Naive thymus-derived CD8-positive, alpha-beta T cell (primary cell): ENCODE data around the gene YDJC. TPM values are rescaled to one million over a fixed set of nuclear protein-coding genes. Genes with fewer than 3 reads are reported as not detected.
"Not testable (repeated sequence)": the region's sequence is repeated elsewhere in the genome, so short reads cannot be mapped to it uniquely, and the experiment has no call there.

ENCODE experiments used
- ATAC-seq, 2 donors: fragments of 150-1000 bp; cut with Tn5 transposase in 1 of 2; sonication (Bioruptor Pico), chemical (Tn5 transposase) in 1 of 2; 1 replicate in 1 of 2; 2 replicates in 1 of 2; pipeline ENCODE4 v1.10.0; 2021; ENCODE audit warnings: mild to moderate bottlenecking in 2 of 2, moderate library complexity in 2 of 2
- POLR2A ChIA-PET: fragments of 350-600 bp; sonication (Branson Sonifier 250); formaldehyde crosslinking; loops from one replicate; lab custom pipeline; 2021; ENCODE audit warnings: antibody characterized with exemption; lab: Charles Lee
- DNase-seq, 10 donors: peaks; one replicate each; pipeline versions ENCODE4 v3.0.0 to v3.0.0-alpha.2; 2020 to 2022
- H3K27ac Mint-ChIP-seq, 10 donors: one replicate each; pipeline ENCODE4 v1.8.0; 2020 to 2022; ENCODE audit warnings: mild to moderate bottlenecking in 10 of 10, mixed read lengths in 10 of 10, moderate library complexity in 4 of 10, inconsistent platforms in 1 of 10
- H3K27me3 Mint-ChIP-seq, 5 donors: one replicate each; pipeline ENCODE4 v1.8.0; 2021 to 2022; ENCODE audit warnings: mixed read lengths in 5 of 5
- H3K36me3 Mint-ChIP-seq, 3 donors: one replicate each; pipeline ENCODE4 v1.8.0; 2020 to 2022; ENCODE audit warnings: mixed read lengths in 3 of 3, mild to moderate bottlenecking in 2 of 3, inconsistent platforms in 1 of 3
- H3K4me1 Mint-ChIP-seq, 4 donors: one replicate each; pipeline ENCODE4 v1.8.0; 2021 to 2022; ENCODE audit warnings: mixed read lengths in 4 of 4
- H3K4me3 Mint-ChIP-seq, 10 donors: one replicate each; pipeline ENCODE4 v1.8.0; 2020 to 2022; ENCODE audit warnings: mild to moderate bottlenecking in 10 of 10, mixed read lengths in 10 of 10, moderate library complexity in 6 of 10, inconsistent platforms in 1 of 10
- H3K9me3 Mint-ChIP-seq, 9 donors: one replicate each; pipeline ENCODE4 v1.8.0; 2020 to 2022; ENCODE audit warnings: mixed read lengths in 9 of 9, mild to moderate bottlenecking in 3 of 9, inconsistent platforms in 1 of 9, moderate library complexity in 1 of 9
- polyA plus RNA-seq, 3 donors: library from polyadenylated mRNA; unstranded; fragments of 300-500 nt; fragmentation: Illumina TruSeq; gene quantifications; one replicate each; pipeline ENCODE4 v1.2.3, GENCODE V29; 2021
- total RNA-seq, 8 experiments: library from RNA in 2 of 8; stranded (reverse) in 2 of 8; gene quantifications; one replicate each; pipeline ENCODE4 v1.2.3 and lab custom pipeline; 2021 to 2026

YDJC gene
- total and polyA plus RNA-seq, 5 experiments from 2014 or later: 38.0 to 68.9 (median 53.6) TPM

GRCh38 chr22:21612858-21613257 is 17.0 kb downstream of the YDJC start:
- POLR2A ChIA-PET: interaction anchor here (0.9 kb wide), 1 partner anchor 17 kb away, joined by 3 read pairs; the partner anchor contains the start of gene YDJC

GRCh38 chr22:21611210-21611977 is 18.4 kb downstream of the YDJC start:
- Mint-ChIP-seq H3K4me3 (no peak overlapping the region), H3K36me3 (peaks cover 0 to 72% (median 3%) of the 10 kb centered on the region in 3 donors)

More at GRCh38 chr22:21612858-21613257, 17.0 kb downstream of the YDJC start:
- Mint-ChIP-seq H3K9me3 (no peaks in the 10 kb centered on the region), H3K4me1 (peaks cover 10 to 41% (median 25%) of the 10 kb centered on the region in 4 donors), H3K36me3 (peaks cover 0 to 73% (median 3%) of the 10 kb centered on the region in 3 donors), H3K27me3 (no peaks in the 10 kb centered on the region), H3K27ac (peak overlapping the region in 1 of 10 donors; percentile 20), H3K4me3 (no peak overlapping the region)
- DNase-seq: no peak
- ATAC-seq: no peak

GRCh38 chr22:21609556-21610157 is 20.2 kb downstream of the YDJC start:
- H3K27me3 Mint-ChIP-seq, H3K4me3 Mint-ChIP-seq, ATAC-seq, H3K9me3 Mint-ChIP-seq, DNase-seq: not testable (repeated sequence)
- H3K36me3 Mint-ChIP-seq: peaks cover 0 to 58% (median 3%) of the 10 kb centered on the region in 3 donors
- POLR2A ChIA-PET: interaction anchor here (0.6 kb wide), 1 partner anchor 17 kb away, joined by 3 read pairs; no protein-coding TSS in a partner anchor
- H3K27ac Mint-ChIP-seq: peak overlapping the region in 6 of 10 donors; percentile 13 to 56 (median 21)
- H3K4me1 Mint-ChIP-seq: peaks cover 19 to 49% (median 37%) of the 10 kb centered on the region in 4 donors

More at GRCh38 chr22:21611210-21611977, 18.4 kb downstream of the YDJC start:
- ATAC-seq: no peak
- peak overlapping the region in 8 of 10 donors; percentile 12 to 70 (median 42) for H3K27ac Mint-ChIP-seq
- no peaks in the 10 kb centered on the region for H3K9me3 Mint-ChIP-seq
- no peaks in the 10 kb centered on the region for H3K27me3 Mint-ChIP-seq
- no peak for DNase-seq
- peaks cover 19 to 41% (median 32%) of the 10 kb centered on the region in 4 donors for H3K4me1 Mint-ChIP-seq
- POLR2A ChIA-PET: no interaction called here

GRCh38 chr22:21606775-21607174 is 23.0 kb downstream of the YDJC start:
- ATAC-seq (no peak), DNase-seq (no peak)
- peak overlapping the region in 2 of 10 donors; percentile 3 to 62 for H3K27ac Mint-ChIP-seq
- POLR2A ChIA-PET: no interaction called here
- H3K36me3 Mint-ChIP-seq: peaks cover 0 to 41% (median 0%) of the 10 kb centered on the region in 3 donors
- H3K4me3 Mint-ChIP-seq: peak overlapping the region in 1 of 10 donors; percentile 20
- no peaks in the 10 kb centered on the region for H3K27me3 Mint-ChIP-seq
- H3K9me3 Mint-ChIP-seq: no peaks in the 10 kb centered on the region
- H3K4me1 Mint-ChIP-seq: peaks cover 24 to 58% (median 39%) of the 10 kb centered on the region in 4 donors

GRCh38 chr22:21605887-21606564 is 23.8 kb downstream of the YDJC start:
- H3K27ac Mint-ChIP-seq: peak overlapping the region in 6 of 10 donors; percentile 11 to 81 (median 37)
- no peaks in the 10 kb centered on the region for H3K9me3 Mint-ChIP-seq
- ATAC-seq: no peak
- no peaks in the 10 kb centered on the region for H3K27me3 Mint-ChIP-seq
- DNase-seq: no peak
- no peak overlapping the region for H3K4me3 Mint-ChIP-seq
- H3K36me3 Mint-ChIP-seq: peaks cover 0 to 34% (median 0%) of the 10 kb centered on the region in 3 donors
- H3K4me1 Mint-ChIP-seq: peaks cover 21 to 51% (median 36%) of the 10 kb centered on the region in 4 donors
- POLR2A ChIA-PET: no interaction called here

- H3K27me3 Mint-ChIP-seq: no peaks in the 10 kb centered on the region
- ATAC-seq (no peak), DNase-seq (no peak)
- H3K4me1 Mint-ChIP-seq: peaks cover 25 to 67% (median 46%) of the 10 kb centered on the region in 4 donors
- POLR2A ChIA-PET: interaction anchor here (0.7 kb wide), 1 partner anchor 23 kb away, joined by 3 read pairs; no protein-coding TSS in a partner anchor
- H3K27ac Mint-ChIP-seq: peak overlapping the region in 4 of 10 donors; percentile 7 to 36 (median 24)
- peaks cover 0 to 25% (median 0%) of the 10 kb centered on the region in 3 donors for H3K36me3 Mint-ChIP-seq
- no peak overlapping the region for H3K4me3 Mint-ChIP-seq
- H3K9me3 Mint-ChIP-seq: no peaks in the 10 kb centered on the region
Observed at GRCh38 chr22:21603973-21604372, 25.8 kb downstream of the YDJC start.

GRCh38 chr22:21602579-21602978 is 27.2 kb downstream of the YDJC start:
- no peak for DNase-seq
- H3K27ac Mint-ChIP-seq: peak overlapping the region in 6 of 10 donors; percentile 14 to 66 (median 24)
- peaks cover 28 to 67% (median 51%) of the 10 kb centered on the region in 4 donors for H3K4me1 Mint-ChIP-seq
- ATAC-seq: no peak
- POLR2A ChIA-PET: no interaction called here
- H3K36me3 Mint-ChIP-seq: peaks cover 0 to 28% (median 0%) of the 10 kb centered on the region in 3 donors
- no peak overlapping the region for H3K4me3 Mint-ChIP-seq
- H3K9me3 Mint-ChIP-seq: no peaks in the 10 kb centered on the region
- H3K27me3 Mint-ChIP-seq: no peaks in the 10 kb centered on the region

GRCh38 chr22:21599053-21599893 is 30.5 kb downstream of the YDJC start:
- H3K4me3 Mint-ChIP-seq: peak overlapping the region in 1 of 10 donors; percentile 42
- peaks cover 10 to 53% (median 13%) of the 10 kb centered on the region in 3 donors for H3K36me3 Mint-ChIP-seq

GRCh38 chr22:21598302-21598701 is 31.5 kb downstream of the YDJC start:
- Mint-ChIP-seq H3K27me3 (no peaks in the 10 kb centered on the region), H3K9me3 (peaks cover 0 to 2% (median 0%) of the 10 kb centered on the region in 9 donors), H3K36me3 (peaks cover 14 to 60% (median 18%) of the 10 kb centered on the region in 3 donors), H3K4me3 (peak overlapping the region in 1 of 10 donors; percentile 42), H3K27ac (peak overlapping the region in 3 of 10 donors; percentile 7 to 79 (median 58)), H3K4me1 (peaks cover 35 to 66% (median 55%) of the 10 kb centered on the region in 4 donors)
- no peak for DNase-seq
- ATAC-seq: no peak
- POLR2A ChIA-PET: no interaction called here

More at GRCh38 chr22:21599053-21599893, 30.5 kb downstream of the YDJC start:
- peak overlapping the region in 7 of 10 donors; percentile 24 to 79 (median 43) for H3K27ac Mint-ChIP-seq
- DNase-seq (no peak), ATAC-seq (no peak)
- peaks cover 28 to 61% (median 49%) of the 10 kb centered on the region in 4 donors for H3K4me1 Mint-ChIP-seq
- POLR2A ChIA-PET: interaction anchor here (0.7 kb wide), 1 partner anchor 52 kb away, joined by 3 read pairs; no protein-coding TSS in a partner anchor
- peaks cover 0 to 2% (median 0%) of the 10 kb centered on the region in 9 donors for H3K9me3 Mint-ChIP-seq
- H3K27me3 Mint-ChIP-seq: no peaks in the 10 kb centered on the region

- DNase-seq, H3K9me3 Mint-ChIP-seq, POLR2A ChIA-PET, ATAC-seq, H3K27me3 Mint-ChIP-seq, H3K4me3 Mint-ChIP-seq: not testable (repeated sequence)
- Mint-ChIP-seq H3K36me3 (peaks cover 15 to 63% (median 18%) of the 10 kb centered on the region in 3 donors), H3K27ac (peak overlapping the region in 1 of 10 donors; percentile 22), H3K4me1 (peaks cover 32 to 72% (median 56%) of the 10 kb centered on the region in 4 donors)
Observed at GRCh38 chr22:21596356-21597135, 33.3 kb downstream of the YDJC start.
